GM12878 (cell line): ENCODE data around the gene TTLL11. TPM values are rescaled to one million over a fixed set of nuclear protein-coding genes. Genes with fewer than 3 reads are reported as not detected.

Source experiments
- ATAC-seq: fragments of 200-7000 bp; cut with Tn5 transposase; 3 replicates; pipeline ENCODE4 v1.9.1; 2020; ENCODE audit warnings: mild to moderate bottlenecking, moderate library complexity
- BruUV-seq: library from RNA; stranded (reverse); fragments of 400-500 nt; replicated peaks from 2 replicates; lab custom pipeline; 2021; lab: Mats Ljungman, UMichigan
- CTCF ChIA-PET: fragments of 300-600 bp; sonication (Branson Sonifier 250); formaldehyde crosslinking; extraction: SDS; loops from one replicate; lab custom pipeline; 2021; ENCODE audit warnings: inconsistent platforms; lab: Yijun Ruan, JAX
- POLR2A ChIA-PET: fragments of 350-600 bp; formaldehyde crosslinking; extraction: SDS; loops from one replicate; lab custom pipeline; 2021; ENCODE audit warnings: inconsistent platforms; lab: Charles Lee
- RAD21 ChIA-PET: fragments of 300-600 bp; sonication (Branson Sonifier 250); formaldehyde crosslinking; loops from one replicate; lab custom pipeline; 2023; ENCODE audit warnings: antibody characterized with exemption; ENCODE audit not compliant: unreplicated experiment; lab: Charles Lee
- SMC1A ChIA-PET: fragments of 300-600 bp; sonication (Branson Sonifier 250); formaldehyde crosslinking; loops from one replicate; lab custom pipeline; 2023; ENCODE audit not compliant: unreplicated experiment, uncharacterized antibody; lab: Charles Lee
- DNase-seq: peaks from one replicate; pipeline ENCODE4 v3.0.0-alpha.2; 2011; ENCODE audit warnings: low read depth, low spot score
- FAIRE-seq: peaks from 3 replicates; lab custom pipeline; 2011; peaks lifted over from hg19 to GRCh38; lab: Jason Lieb, UNC
- H2AFZ ChIP-seq: 2 replicates; pipeline ENCODE4 v1.6.0; 2011; ENCODE audit warnings: low read depth, low read length, control low read depth; ENCODE audit not compliant: control insufficient read depth
- H3K27ac ChIP-seq: 2 replicates; pipeline ENCODE4 v1.5.1; 2011; ENCODE audit warnings: control low read depth; ENCODE audit not compliant: control insufficient read depth, insufficient read depth
- H3K27me3 ChIP-seq, 2 experiments: replicated peaks in 1 of 2; 2 replicates each; pipeline versions ENCODE4 v1.6.0 to v1.6.1; 2011; ENCODE audit warnings: low read length in 1 of 2; ENCODE audit not compliant: control insufficient read depth in 2 of 2, insufficient read depth in 2 of 2
- H3K36me3 ChIP-seq, 2 experiments: 2 replicates each; pipeline ENCODE4 v1.5.1; 2011; ENCODE audit warnings: low read length in 1 of 2; ENCODE audit not compliant: control insufficient read depth in 2 of 2, insufficient read depth in 2 of 2
- H3K4me1 ChIP-seq: 2 replicates; pipeline ENCODE4 v1.6.1; 2011; ENCODE audit warnings: mild to moderate bottlenecking, low read length, moderate library complexity, mixed read lengths; ENCODE audit not compliant: control insufficient read depth, insufficient read depth
- H3K4me2 ChIP-seq: 2 replicates; pipeline ENCODE4 v1.6.0; 2011; ENCODE audit warnings: control low read depth; ENCODE audit not compliant: control insufficient read depth, insufficient read depth
- H3K4me3 ChIP-seq: fragments of 200-600 bp; sonication (generic); 2 replicates; pipeline ENCODE4 v1.5.1; 2016
- H3K79me2 ChIP-seq: 2 replicates; pipeline ENCODE4 v1.6.0; 2011; ENCODE audit warnings: low read length; ENCODE audit not compliant: control insufficient read depth, insufficient read depth
- H3K9ac ChIP-seq: 2 replicates; pipeline ENCODE4 v1.8.0; 2011; ENCODE audit warnings: low read length, control low read depth, mixed read lengths; ENCODE audit not compliant: control insufficient read depth, insufficient read depth
- H3K9me3 ChIP-seq: replicated peaks from 3 replicates; pipeline ENCODE4 v1.5.1; 2011; ENCODE audit warnings: mild to moderate bottlenecking, low read length; ENCODE audit not compliant: control insufficient read depth, insufficient read depth
- H4K20me1 ChIP-seq: 2 replicates; pipeline ENCODE4 v1.6.0; 2011; ENCODE audit not compliant: control insufficient read depth, insufficient read depth
- ASH2L ChIP-seq: fragments of 300-600, 200-600 bp; sonication (generic); IDR thresholded peaks from 2 replicates; pipeline ENCODE4 v1.6.1; 2017; ENCODE audit warnings: low read depth, mild to moderate bottlenecking, borderline replicate concordance
- CBFB ChIP-seq: IDR thresholded peaks from 2 replicates; pipeline ENCODE4 v1.6.1; 2016; ENCODE audit warnings: antibody characterized with exemption, low read depth
- HDGF ChIP-seq: fragments of 450-650 bp; IDR thresholded peaks from 2 replicates; pipeline ENCODE4 v1.6.1; 2016; ENCODE audit warnings: antibody characterized with exemption
- MEF2B ChIP-seq: fragments of 450-650 bp; IDR thresholded peaks from 2 replicates; pipeline ENCODE4 v1.6.1; 2018; ENCODE audit warnings: mild to moderate bottlenecking, moderate library complexity; ENCODE audit not compliant: partially characterized antibody, poor library complexity, severe bottlenecking
- NR2C1 ChIP-seq: fragments of 450-650 bp; IDR thresholded peaks from 2 replicates; pipeline ENCODE4 v1.6.1; 2017; ENCODE audit warnings: antibody characterized with exemption, mild to moderate bottlenecking, moderate library complexity
- REST ChIP-seq: IDR thresholded peaks from 2 replicates; pipeline ENCODE4 v1.6.1; 2012; ENCODE audit warnings: mild to moderate bottlenecking, low read depth, low read length
- SUPT20H ChIP-seq: IDR thresholded peaks from 2 replicates; pipeline ENCODE4 v1.6.1; 2011; ENCODE audit warnings: low read depth, mild to moderate bottlenecking, low read length, moderate library complexity, borderline replicate concordance; ENCODE audit not compliant: control insufficient read depth
- TARDBP ChIP-seq: IDR thresholded peaks from 2 replicates; pipeline ENCODE4 v1.6.1; 2016; ENCODE audit warnings: borderline replicate concordance
- YBX1 ChIP-seq: fragments of 450-650 bp; IDR thresholded peaks from 2 replicates; pipeline ENCODE4 v1.6.1; 2016; ENCODE audit warnings: antibody characterized with exemption
- ZSCAN29 ChIP-seq: fragments of 450-650 bp; IDR thresholded peaks from 2 replicates; pipeline ENCODE4 v1.6.1; 2017; ENCODE audit warnings: mild to moderate bottlenecking, moderate library complexity
- WGBS: methylation state at CpG from one replicate; pipeline ENCODE4 v1.1.6; 2016; ENCODE audit warnings: low lambda C conversion rate; ENCODE audit not compliant: insufficient replicate concordance, insufficient coverage; ENCODE audit errors: missing lambda C conversion rate; 5-methylcytosine and 5-hydroxymethylcytosine counted together
- in situ Hi-C: fragments of 300-500 bp; cut with MboI; formaldehyde crosslinking; loops from 9 replicates; pipeline ENCODE4 v1.14.3; 2018; ENCODE audit warnings: mixed read lengths
- intact Hi-C: fragments of 100-400 bp; cut with micrococcal nuclease; formaldehyde crosslinking; loops from one replicate; pipeline ENCODE4 v1.14.2; 2022; ENCODE audit not compliant: unreplicated experiment
- polyA plus RNA-seq, 11 experiments: library from polyadenylated mRNA; depleted of rRNA in 4 of 11; unstranded in 6 of 11; stranded (reverse) in 5 of 11; fragments of >200 nt; fragmentation: Nextera tagmentation in 4 of 11; fragmentation: Illumina TruSeq in 1 of 11; extraction: Ambion mirVana in 4 of 11; extraction: Trizol in 1 of 11; gene quantifications; 1 replicate in 1 of 11; 2 replicates in 10 of 11; pipeline versions ENCODE4 v1.2.1 to v1.2.3, GENCODE V29; 2011 to 2016; ENCODE audit warnings: inconsistent platforms in 2 of 11, missing spikeins in 2 of 11, low read depth in 1 of 11
- total RNA-seq, 4 experiments: library from RNA; depleted of rRNA in 3 of 4; stranded (reverse); fragments of >200 nt in 3 of 4; fragmentation: Illumina TruSeq in 1 of 4; extraction: Trizol in 1 of 4; gene quantifications; 2 replicates each; pipeline versions ENCODE4 v1.2.1 to v1.2.3, GENCODE V29; 2013 to 2021

TTLL11 gene
- total and polyA plus RNA-seq, 10 of the 15 experiments (the other 5 are each of a cell fraction or from before 2014, with no cell fraction given) = 1.2 to 3.7 (median 2.9) TPM

GRCh38 chr9:121972501-121972981, 120.6 kb downstream of the TTLL11 start:
- no peak for TF ChIP-seq CBFB
- TF ChIP-seq TARDBP = no peak
- no peak for TF ChIP-seq SUPT20H
- TF ChIP-seq NR2C1 = no peak
- no peak for TF ChIP-seq ZSCAN29
- TF ChIP-seq MEF2B = no peak
- no peak for TF ChIP-seq REST
- no peak for TF ChIP-seq YBX1
- no peak for TF ChIP-seq ASH2L
- TF ChIP-seq HDGF = no peak
- TF ChIP-seq, all 136 proteins: peak for 0
- H3K4me3 ChIP-seq = no peak overlapping the region
- CTCF ChIA-PET = no interaction called here
- BruUV-seq = no TSS peak
- no peaks in the 10 kb centered on the region; the same call in 2 of the 3 replicates for H3K9me3 ChIP-seq
- peaks cover 9% of the 10 kb centered on the region for H3K4me1 ChIP-seq
- 7% methylated on average over 7 of the region's 7 CpGs for WGBS
- intact Hi-C loops = no loop called here
- in situ Hi-C loops = no loop called here
- no peak overlapping the region for H3K27ac ChIP-seq
- ATAC-seq (peak; percentile 96), FAIRE-seq (peak; percentile 59), DNase-seq (peak; percentile 59)
- no peaks in the 10 kb centered on the region; a peak in 1 of 4 replicates for H3K27me3 ChIP-seq
- H3K9ac ChIP-seq = no peak overlapping the region
- SMC1A ChIA-PET = interaction anchor here (1.0 kb wide), 1 partner anchor 12 kb away, joined by 3 read pairs; no protein-coding TSS in a partner anchor
- H3K4me2 ChIP-seq = no peak overlapping the region
- H3K36me3 ChIP-seq = no peaks in the 10 kb centered on the region
- no peaks in the 10 kb centered on the region for H3K79me2 ChIP-seq
- no peaks in the 10 kb centered on the region for H4K20me1 ChIP-seq
- POLR2A ChIA-PET = no interaction called here
- RAD21 ChIA-PET = no interaction called here
- H2AFZ ChIP-seq = no peak overlapping the region
